NCI-H2196 (cell line): ENCODE measurements around the gene CLPTM1L.
"Not testable (repeated sequence)": the region's sequence is repeated elsewhere in the genome, so short reads cannot be mapped to it uniquely, and the experiment has no call there.

Source experiments
- DNase-seq: peaks from one replicate; lab custom pipeline; 2025; ENCODE audit not compliant: unreplicated experiment; lab: John Stamatoyannopoulos, UW

The CLPTM1L gene

DNA sequence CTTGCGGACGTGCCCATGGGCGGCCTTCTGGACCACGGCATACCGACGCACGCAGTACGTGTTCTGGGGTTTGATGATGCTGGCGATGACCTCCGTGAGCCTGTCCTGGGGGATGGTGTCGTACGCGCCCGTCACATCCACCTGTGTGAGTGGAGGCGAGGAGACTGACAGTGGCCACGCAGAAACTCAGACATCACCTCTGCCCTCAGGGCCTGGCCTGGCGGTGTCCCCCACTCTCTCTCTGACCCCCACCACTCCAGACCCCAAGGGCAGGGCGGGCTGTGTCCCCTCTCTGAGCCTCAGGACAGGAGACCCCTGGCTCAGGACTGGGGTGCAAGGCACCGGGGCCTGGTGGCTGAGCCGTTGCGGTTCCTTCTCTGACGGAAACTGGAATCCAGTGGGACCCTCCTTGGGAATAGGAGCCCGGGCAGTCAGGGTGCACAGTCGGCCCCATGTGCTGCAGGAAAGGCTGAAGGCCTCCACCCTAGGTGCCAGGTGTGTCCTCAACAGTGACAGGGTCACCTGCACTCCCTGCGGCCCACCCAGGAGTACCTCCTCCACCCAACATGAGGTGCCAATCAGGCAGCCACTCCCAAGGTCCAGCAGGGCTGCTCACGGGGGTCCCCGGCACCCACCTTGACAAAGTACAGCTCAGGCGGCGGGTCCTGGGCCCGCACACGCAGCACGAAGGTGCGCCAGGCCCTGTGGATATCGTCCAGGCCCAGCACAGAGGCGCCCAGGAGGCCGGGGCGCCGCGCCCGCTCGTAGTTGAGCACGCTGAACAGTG, 66.0 kb downstream of the CLPTM1L start:
- no peak for DNase-seq

DNA sequence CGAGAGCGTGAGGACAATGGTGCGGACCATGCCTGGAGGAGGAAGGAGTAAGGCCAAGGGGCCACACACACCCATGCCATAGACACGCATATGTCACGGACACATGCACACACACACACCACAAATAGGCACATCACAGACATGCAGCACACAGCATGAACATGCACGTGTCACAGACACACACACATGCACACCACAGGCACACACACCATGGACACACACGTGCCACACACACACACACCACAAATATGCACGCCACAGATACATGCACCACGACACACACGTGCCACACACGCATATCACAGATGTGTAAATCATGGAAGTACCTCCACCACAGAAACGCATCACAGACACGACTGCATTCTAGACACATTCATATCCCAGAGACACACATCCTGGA, 66.7 kb downstream of the CLPTM1L start:
- DNase-seq, result no peak

DNA sequence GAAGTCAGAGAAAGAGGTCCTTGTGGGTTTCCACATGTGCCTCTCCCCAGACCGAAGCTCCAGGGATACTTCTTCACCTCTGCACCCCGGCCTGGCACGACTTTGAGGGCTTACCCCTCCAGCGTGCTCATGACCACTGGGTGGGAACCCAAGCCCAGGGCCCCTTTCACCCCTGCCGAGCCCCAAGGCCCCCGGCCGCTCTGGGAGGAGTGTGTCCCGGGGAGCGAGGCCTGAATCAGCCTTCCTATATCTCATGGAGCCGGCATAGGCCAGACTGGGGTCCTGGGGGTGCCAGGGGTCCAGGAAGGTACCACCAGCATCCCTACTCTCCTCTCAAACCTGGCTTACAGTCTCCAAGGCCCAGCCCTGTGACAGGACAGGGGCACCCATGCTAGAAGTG, 67.1 kb downstream of the CLPTM1L start:
- DNase-seq, result no peak

DNA sequence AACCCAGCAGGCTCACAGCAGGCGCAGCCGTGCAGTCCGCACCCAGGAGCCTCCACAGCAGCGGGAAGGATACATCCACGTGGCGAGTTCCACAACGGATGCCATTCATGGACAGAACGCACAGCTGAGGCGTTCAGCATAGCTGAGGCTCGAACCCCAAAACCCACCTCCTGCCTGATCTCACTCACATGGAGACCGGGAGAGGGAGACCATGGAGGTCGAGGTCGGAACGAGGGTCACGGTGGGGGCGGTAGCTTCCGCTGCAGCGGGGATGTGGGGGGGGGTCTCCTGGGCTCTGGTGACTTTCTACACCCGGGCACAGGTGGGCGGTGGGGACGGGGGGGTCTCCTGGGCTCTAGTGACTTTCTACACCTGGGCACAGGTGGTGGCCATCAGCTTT, 67.6 kb downstream of the CLPTM1L start:
- DNase-seq, result no peak

DNA sequence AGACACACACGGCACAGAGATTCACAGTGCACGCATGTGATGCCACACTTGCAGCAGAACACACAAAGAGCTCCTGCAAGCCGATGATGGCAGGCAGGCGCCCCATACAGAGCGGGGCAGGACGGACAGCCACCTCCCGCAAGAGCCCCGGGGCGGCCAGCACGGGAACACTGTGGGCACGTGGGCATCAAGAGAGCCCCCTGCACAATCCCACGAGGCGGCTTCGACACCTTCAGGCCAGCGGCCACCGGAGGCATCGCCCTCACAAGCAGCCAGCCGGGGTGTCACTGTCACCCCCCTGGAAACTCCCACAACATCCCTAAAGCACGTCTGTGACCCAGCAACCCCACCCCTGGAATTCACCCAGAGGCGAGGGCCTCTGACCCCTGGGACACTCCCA, 68.0 kb downstream of the CLPTM1L start:
- no peak for DNase-seq

DNA sequence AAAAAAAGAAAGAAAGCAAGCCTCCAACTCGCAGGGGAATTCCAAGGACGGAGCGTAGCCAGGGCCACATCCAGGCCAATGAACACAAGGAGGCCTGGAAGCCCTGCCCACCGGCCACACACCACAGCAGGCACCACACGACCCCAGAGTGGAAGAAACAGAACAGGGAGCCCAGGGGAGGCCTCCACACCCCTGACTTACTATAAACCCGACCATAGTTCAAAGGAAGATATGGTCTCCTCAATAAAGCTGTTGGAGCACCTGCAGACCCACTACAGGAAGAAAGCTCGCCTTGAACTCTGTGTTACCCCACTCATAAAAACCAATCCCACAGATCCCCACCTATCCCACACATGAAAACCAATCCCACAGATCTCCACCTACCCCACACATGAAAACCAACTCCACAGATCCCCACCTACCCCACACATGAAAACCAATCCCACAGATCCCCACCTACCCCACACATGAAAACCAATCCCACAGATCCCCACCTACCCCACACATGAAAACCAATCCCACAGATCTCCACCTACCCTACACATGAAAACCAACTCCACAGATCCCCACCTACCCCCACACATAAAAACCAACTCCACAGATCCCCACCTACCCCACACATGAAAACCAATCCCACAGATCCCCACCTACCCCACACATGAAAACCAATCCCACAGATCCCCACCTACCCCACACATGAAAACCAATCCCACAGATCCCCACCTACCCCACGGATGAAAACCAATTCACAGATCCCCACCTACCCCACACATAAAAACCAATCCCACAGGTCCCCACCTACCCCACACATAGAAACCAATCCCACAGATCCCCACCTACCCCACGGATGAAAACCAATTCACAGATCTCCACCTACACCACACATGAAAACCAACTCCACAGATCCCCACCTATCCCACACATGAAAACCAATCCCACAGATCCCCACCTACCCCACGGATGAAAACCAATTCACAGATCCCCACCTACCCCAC, 69.2 kb downstream of the CLPTM1L start:
- not testable (repeated sequence) for DNase-seq

DNA sequence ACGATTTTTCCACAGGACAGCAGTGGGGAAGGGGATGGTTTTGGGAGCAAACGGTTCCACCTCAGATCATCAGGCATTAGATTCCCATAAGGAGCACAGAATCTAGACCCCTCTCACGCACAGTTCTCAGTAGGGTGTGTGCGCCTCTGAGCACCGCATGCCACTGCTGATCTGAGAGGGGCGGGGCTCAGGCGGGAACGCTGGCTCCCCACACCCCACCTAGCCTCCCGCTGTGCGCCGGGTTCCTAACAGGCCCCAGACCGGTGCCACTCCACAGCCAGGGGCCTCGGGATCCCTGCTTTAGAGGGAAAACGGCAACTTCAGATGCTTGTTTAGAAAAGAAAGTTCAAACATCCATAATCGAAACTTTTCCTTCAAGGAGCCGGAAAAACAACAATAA, 70.4 kb downstream of the CLPTM1L start:
- DNase-seq, result no peak

DNA sequence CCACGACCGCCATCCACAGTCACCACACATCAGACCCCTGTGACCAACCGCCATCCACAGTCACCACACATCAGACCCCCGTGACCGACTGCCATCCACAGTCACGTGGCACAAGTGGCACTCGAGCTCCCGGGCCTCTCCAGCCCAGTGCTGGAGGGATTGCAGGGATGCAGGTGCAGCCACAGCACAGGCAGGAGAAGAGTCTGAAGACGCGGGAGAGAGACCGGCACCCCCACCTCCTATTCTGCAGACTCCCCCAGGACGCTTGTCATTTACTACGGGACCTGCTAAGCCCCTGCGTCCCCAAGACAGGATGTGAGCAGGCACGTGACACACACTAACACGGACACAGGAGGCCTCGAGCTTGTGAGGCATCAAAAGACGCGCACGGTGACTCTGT, 71.2 kb downstream of the CLPTM1L start:
- no peak for DNase-seq

DNA sequence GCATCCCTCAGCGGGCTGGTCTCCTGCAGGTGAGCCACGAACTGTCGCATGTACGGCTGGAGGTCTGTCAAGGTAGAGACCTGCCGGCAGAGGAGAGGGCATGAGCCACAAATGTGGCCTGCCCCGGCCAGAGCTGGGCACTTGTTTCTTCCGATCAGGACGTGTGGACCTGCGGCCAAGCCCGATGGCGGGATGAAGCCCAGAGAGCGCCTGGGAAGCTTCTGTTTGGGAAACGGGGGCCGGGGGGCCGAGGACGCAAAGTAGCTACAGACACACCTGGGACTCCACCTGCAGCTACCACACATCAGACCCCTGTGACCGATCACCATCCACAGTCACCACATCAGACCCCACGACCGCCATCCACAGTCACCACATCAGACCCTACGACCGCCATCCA, 72.7 kb downstream of the CLPTM1L start:
- DNase-seq, result no peak

DNA sequence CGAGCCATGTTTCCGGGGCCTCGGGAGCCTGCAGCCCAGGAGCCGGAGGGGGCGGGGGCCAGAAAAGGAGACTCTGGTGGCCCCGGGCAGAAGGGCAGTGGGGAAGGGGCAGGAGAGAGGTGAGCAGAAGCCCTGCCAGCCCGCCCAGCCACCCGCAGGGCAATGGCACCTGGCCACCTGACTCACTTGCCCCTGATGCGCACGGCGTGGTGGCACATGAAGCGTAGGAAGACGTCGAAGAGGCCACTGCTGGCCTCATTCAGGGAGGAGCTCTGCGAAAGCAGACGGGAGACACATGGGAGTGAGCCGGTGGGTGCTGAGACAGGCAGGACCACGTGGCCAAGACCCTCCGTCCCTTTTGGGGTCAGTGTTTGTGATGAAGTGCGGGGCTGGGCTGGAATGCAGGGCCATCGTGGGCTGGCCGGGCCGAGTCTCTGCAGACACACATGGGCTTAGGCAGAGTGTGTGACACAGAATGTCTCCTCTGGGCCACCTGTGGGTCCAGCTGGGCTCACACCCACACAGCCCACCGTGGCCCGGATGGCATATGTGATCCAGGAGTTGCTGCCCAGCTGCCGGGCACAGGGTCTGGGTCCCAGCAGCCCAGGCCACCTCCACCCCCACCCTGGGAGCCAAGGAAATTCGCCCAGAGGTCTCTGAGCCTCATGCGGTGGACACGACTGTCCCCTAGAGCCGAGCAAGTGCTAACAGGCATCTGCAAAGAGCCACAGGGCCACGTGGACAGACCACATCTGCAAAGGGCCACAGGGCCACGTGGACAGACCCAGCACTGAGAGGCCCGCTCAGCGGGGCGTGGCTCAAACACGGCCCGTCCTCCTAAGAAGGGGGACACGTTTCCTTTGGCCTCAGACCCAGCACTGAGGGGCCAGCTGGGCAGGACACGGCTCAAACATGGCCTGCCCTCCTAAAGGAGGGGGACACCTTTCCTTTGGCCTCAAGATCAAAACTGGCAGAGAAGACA, 73.7 kb downstream of the CLPTM1L start:
- no peak for DNase-seq

DNA sequence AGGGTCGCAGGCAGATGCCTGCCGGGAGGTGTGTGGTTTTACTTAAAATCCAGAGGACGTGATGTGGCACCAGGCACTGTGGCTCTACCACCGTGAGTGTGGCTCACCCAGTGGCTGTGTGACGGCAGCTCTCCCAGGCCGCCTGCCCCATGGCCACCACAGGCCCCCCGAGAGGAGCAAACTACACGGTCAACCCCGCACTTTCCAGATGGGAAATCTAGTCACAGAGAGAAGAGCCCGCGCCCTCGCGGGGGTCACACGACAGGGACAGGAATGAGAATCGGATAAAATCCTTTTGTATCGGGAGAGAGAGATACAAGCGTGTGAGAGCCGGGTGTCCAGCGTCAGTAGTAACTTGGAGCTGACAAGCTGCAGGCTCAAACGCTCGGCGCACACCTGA, 74.5 kb downstream of the CLPTM1L start:
- no peak for DNase-seq

DNA sequence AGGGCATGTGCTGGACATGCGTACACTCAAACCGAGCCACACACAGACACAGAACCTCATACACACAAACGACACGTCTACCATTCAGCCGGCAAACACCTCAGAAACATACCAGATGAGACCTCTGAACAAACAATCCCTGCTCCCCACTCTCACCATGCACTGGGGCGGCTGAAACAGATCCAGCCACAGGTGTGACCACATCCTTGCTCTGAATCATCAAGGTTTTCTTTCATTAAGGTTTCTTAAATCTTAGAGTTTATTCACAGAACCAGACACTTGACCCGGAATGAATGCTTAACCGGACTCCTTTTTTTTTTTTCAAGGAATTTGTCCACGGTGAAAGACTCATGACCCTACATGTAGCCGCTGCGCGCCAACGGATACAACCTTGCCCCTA, 76.2 kb downstream of the CLPTM1L start:
- DNase-seq, result no peak

DNA sequence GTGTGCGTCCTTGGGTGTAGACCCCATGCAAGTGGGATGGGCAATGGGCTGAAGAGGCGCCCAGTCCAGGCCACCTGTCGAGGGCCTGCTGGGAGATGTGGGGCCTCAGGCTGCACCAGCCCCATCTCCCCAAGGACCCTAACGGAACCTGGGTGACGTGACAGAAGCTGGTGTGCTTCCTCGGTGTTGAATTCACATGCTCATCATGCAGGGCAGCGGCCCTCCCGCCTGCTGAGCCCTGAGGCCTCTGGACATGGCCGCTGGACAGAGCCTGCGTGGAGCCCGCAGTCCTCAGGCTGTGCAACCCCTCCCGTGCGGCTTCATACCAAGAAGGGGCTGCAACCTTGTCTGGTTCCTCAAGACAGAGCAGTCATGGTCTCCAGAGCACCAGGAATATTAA, 76.8 kb downstream of the CLPTM1L start:
- no peak for DNase-seq
